NCI-H1436 treated with DMSO at 0.1 percent for 48 hours (cell line): ENCODE data around the gene DDX20.
A peak's percentile ranks its signal among the peaks of the same experiment; 100 is the strongest.

Experiments used
- DNase-seq: peaks from one replicate; lab custom pipeline; 2025; lab: John Stamatoyannopoulos, UW

DDX20 gene

DNA sequence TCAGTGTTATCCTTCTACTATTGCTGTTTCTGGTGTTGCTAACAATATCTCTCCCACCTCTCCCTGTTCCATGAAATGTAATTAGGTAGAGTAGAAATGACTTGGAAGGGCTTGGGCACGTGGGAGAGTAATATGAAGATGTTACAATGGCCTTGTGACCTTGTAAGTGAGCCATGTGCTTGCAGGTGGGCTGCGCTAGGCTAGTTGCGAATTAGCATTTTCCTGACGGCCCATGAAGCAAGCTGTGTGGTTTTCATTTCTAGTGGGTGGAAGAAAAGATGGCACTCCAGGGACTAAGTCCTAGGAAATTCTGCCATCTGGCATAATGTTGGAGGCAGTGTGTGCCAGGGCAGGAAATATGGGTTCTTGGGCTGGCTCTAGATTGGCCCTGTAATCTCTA, 7.8 kb upstream of the DDX20 start:
- DNase-seq = no peak

DNA sequence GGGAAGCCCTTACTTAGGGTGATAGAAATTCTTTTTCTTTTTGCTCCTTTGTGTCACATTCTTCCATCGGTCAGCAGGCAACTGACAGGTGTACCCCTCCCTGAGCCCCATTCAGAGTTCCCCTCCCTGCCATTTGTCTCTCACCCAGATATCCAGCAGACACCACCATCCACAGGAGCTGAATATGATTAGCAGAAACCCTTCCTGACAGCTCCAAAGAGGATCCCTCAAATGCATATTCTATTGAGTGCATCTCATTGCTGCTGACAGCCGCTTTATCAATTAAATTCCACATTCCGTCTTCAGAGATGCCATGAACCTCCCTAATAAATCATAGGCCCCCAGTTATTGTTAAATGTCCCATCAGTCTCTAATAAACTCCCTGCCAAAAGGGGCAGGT, 6.1 kb upstream of the DDX20 start:
- no peak for DNase-seq

DNA sequence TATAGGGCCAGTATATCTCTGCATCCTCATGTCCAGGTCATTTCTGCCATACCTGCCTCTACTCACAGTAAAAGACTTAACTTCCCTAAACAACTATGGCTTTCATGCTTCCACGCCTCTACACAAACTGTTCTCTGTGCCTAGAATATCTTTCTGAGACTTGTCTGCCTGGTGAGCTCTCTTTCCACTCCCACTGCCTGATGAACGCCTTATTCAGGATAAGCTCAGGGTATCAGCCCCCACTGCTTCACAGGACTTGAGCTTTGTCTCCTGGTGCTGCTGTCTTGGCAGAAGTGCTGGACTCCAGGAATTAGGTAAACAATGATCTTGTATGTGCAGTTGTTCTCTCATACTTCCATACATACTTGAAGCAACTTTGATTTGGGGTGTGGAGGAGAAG, 4.8 kb upstream of the DDX20 start:
- no peak for DNase-seq

DNA sequence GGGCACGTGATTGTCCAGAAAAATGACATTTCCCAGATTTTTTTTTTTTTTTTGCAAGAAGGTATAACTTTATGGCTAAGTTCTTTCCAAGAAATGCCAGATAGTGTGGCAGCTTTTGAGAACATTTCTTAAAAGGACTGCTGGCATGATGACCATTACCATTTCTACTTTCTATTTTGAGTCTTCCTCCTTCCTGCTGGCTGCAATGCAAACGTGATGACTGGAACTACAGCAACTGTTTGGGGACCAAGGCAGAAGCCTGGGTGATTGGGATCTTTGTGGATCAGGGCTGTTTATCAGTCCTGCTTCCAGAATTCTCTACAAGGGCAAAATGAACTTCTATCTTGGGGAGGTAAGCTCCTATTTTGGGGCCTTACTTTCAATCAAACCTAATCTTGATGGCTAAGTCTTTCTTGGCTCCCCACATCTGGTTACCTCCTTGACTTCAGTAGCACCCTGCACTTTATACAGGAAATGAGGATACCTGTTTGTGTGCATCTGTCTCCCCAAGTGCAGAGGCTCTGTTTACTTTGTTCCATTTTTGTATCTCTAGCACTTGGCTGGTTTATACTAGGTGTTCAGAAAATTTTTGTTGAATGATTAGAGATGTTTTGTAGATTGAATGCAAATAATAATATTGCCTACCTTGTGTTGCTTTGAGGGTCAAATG, 3.7 kb upstream of the DDX20 start:
- DNase-seq = no peak

DNA sequence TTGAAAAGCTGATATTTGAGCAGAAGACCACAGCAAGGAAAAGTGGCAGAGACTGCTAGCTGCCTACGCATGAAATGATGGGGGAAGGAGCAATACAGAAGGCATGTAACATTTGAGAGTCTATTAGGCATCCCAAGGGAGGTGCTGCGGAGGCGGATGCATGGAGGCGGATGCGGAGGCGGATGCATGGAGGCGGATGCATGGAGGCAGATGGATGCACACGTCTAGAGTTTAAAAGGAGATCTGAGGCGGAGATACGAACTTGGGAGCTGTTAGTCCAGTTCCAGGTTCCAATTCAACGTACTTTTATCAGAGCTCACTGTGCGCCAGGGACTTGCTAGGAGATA, 744 bp upstream of the DDX20 start:
- DNase-seq = peak; percentile 55

DNA sequence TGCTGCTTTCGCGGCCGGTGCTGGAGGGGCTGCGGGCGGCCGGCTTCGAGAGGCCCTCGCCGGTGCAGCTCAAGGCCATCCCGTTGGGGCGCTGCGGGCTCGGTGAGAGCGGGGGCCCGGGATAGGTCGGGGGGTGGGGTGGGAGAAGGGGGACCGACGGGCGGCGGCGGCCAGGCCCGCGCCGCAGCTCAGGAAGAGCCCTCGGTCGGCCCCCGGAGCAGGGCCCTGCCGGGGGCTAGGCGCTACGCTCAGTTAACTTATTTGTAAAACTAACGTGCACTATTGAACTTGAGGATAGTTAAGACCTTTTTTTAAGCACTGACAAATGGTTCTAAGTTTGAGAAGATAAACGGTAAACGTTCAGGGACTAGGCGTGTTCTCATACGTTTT, 418 bp downstream of the DDX20 start:
- DNase-seq = no peak

DNA sequence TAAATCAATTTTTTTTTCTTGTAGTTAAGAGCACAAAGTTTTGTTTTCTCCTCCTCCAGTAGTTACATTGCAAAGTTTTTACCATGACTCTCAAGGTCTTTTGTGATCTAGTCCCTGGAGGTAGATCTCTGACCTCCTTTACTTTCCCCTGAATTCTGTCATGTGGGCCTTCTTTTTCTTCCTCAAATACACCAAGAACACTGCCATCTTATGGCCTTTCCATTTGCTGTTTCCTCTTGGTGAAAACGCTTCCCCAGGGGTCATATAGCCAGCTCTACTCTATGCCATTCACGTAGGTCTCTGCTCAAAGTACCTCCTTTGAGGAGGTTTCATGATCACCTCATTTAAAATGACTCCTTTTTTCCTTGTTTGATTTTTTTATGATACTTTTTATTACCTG, 2.7 kb downstream of the DDX20 start:
- DNase-seq = no peak

DNA sequence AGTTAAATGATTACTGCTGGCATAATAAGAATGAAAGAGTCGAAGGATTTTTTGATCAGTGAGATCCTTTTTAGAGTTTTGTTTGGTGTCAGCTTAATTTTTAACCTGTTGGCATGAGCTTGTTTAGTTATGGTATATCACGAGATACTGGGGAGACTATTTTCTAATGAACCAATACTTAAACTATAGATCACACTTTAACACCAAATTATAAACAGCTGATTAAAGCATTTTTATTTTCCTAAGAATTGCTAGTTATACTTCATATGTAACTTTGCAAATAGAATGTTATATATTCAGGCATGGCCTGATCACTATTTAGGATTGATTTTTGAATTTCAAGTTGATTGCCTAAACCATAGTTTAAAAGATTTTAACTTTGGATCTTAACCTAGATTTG, 6.0 kb downstream of the DDX20 start:
- no peak for DNase-seq

DNA sequence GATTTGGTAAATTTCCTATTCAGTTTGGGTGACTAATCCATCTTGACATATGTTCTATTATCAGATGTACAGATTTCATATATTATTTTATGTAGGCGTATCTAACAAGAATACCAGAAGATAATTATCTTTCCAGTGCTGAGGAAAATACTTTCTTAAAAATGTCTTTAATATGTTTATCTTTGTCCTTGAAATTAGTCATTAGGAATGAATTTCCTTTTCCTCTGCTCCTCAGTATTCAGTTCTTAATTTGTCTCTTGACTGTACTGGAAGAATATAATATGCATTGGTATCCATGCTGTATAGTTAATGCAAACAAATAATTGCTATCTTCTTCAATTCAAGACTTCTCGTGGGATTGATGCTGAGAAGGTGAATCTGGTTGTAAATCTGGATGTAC, 6.6 kb downstream of the DDX20 start:
- no peak for DNase-seq

DNA sequence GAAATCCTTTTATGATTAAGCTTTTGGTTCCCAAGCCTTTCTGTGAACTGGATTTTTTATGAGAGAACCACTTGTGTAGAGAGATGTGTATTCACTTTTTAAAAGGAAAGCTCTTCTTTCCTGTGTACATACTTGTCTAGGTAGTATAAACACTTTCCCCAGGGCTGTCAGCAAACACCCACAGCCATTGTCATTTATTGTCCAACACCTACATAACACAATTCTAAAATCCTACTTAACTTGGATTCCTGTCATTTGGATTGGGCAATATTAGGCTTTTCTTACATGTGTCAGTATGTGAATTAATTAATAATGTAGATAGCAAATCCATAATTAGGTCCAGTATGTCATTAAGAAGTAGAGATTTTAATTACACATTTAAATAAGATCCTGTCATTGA, 12.3 kb downstream of the DDX20 start:
- no peak for DNase-seq

DNA sequence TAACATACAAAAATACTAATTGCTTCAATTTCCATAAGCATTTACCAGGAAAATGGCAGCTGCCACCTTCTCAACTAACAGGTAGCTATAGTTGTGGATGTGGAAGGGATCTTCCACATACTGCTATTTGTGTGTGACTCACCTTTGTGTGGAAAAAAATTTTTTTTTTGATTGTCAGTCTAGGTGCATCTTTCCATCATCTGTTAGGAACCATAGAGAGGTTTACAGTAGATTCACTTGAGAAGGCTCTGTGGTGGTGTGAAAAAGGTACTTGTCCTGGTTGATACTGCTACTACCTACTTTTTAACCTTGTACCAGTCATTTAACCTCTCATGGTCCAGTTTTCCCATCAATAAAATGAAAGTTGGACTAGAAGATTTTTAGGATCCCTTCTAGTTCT, 12.9 kb downstream of the DDX20 start:
- DNase-seq = no peak

DNA sequence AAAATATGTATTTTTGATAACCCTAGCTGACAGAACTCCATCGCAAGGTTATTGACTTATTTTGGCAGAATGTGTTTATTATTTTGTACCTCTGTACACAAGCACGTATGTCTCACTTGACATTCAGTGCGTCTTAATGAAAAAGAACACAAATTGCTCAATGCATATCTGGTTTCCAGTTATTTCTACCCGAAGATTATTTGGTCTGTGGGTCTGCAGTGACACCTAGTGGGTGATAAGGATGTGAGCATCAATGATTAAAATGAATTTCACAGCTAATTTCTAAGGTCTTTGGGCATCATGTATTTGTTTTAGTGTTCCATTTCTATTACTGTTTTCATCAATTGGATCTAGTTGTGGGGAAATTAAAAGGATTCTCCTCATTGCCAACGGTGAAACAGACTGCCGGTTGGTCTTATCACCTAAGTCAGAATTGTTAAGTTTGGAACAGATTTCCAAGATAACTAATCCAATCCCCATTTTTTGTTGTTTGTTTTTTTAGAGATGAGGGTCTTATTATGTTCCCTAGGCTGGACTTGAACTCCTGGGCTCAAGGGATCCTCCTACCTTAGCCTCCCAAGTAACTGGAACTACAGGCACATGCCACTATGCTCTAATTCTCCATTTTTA, 13.9 kb downstream of the DDX20 start:
- no peak for DNase-seq

DNA sequence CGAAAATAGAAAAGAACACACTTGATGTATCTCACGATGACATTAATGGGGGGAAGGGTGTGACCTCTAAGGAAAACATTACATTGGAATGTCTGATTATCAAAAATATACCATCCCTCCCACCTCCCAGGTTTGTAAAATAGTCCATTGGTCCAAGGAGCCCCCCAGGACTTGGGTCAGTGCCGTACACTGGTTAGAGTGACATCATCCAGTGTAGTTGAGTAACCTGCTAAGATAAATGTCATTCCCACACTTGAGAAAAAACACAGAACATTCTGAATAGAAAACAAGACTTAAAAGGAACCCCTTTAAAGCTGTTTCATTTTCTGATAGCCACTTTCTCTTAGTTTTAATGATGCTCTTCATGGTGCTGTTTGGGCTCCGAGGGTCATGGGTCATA, 15.2 kb downstream of the DDX20 start:
- no peak for DNase-seq

DNA sequence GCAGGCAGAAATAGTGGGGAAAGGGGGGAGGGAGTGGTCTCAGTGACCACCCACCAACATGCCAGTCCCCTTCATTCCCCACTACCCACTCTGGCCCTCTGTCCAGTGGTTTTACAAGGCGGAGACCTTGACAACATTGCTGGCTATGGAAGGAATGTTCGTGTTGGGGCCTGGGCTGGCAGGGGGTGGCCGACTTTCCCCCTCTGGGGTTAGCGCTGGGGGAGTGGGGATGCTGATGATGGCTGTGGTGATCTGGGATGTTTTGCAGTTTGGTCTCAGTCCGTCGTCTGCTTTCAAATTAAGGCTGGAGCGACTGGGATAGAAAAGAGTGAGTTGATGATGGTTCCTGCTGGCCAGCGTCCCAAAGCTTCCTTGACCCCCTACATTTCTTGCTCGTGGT, 20.3 kb downstream of the DDX20 start:
- DNase-seq = no peak

DNA sequence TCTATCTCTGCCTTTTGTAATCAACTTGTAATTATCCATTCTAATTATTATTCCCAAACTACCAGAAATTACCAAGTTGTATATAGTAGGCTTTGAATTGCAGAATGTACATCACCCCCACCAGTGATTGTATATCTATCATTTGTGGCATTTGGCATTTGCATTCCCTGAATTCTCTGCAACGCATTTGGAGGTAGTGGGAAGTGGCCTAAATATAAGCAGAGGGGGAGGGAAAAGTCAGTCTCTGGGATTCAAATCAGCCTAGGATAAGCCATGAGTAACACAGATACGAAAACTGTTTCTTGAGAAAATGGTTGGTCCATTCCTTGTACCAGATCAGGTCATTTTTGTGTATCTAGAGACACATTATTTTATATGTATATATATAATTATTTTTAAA, 20.7 kb downstream of the DDX20 start:
- no peak for DNase-seq

DNA sequence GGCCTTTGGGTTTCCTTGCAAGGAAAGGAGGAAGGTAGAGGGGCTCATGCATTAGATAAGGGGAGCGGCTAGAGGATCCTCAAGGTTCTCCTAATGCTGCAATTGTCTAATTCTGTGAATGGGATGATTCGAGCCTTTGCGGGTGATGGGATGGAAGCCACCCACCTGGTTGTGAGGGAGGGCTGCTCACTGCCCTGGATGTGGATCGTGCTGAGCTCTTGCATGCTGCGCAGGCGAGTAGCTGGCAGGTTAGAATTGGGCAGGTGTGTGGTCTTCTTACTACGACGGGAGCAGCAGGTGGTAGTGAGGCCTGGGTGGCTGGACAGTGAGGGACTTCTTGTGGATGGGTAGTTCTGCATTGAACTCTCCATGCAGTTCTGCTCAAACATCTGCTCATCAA, 21.2 kb downstream of the DDX20 start:
- no peak for DNase-seq

DNA sequence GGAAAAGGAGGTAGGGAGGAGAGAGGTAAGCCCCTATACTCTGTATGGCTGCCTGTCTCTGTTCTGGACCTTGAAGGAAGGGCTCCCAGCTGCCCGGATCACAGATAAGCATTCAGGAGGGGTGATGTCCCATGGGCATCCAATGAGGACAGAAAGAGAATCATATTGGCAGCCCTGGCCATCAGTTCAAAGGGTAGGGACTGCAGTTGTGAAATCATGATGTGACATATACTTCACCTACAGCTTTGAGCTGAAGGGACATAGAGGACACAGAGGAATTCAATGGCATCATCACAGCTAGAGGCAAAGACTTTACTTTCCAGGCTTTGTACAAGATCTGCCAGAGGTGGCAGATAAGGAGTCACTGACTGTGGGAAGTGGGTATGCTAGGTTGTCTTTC, 21.6 kb downstream of the DDX20 start:
- no peak for DNase-seq

DNA sequence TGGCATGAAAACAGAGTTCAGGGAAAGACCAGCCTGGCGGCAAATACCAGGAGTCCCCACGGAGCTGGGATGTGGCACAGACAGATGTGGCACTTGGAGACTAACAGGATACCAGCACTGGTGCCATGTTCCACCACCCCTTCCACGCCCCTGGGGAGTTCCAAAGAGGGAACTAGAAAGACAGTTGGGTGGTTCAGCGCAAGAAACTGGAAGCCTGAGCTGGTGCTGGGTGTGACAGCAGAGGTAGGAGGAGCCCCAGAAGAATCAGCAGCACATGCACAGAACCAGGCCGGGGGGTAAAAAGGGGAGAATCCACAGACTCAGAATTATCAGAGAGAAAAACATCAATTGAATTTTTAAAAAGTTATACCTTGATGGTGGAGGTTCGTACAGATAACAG, 22.4 kb downstream of the DDX20 start:
- no peak for DNase-seq

DNA sequence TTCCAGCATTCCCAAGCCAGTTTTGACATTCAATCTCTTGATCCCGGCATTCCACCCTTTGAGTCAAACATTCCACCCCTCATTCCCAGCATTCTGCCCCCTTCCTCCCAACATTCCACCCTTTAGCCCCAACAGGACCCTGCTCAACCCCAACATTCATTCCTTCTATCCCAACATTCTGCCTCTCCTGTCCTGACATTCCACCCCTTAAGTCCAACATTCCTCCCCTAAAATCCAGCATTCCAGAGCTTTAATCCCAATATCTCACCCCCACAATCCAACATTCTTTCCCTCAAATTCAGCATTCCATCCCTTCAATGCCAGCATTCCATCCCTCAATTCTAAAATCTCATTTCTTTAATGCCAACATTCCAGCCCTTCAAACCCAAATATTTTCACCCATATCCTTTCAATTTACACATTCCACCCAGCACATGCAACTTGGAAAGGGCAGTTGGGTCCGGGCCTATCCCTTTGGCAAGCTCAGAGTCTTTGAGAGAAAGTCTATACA, 22.9 kb downstream of the DDX20 start:
- DNase-seq = no peak

DNA sequence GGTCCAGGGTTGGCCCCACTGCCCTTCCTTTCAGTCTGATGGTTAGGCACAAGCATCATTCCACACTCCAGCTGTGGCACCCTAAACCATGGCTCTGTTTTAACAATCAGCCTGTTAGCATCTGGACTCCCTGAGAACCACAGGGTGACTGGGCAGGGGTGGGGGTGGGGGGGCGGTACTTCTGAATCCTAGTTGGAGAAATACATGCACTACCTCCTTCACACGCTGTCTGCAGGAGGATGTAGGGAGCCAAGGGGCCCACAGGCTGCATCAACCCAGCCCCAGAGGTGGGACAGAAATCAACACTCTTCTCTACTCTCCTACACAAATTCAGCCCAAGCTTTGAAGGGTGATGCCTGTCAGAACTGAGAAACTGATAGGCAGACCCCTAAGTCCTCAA, 23.8 kb downstream of the DDX20 start:
- no peak for DNase-seq

DNA sequence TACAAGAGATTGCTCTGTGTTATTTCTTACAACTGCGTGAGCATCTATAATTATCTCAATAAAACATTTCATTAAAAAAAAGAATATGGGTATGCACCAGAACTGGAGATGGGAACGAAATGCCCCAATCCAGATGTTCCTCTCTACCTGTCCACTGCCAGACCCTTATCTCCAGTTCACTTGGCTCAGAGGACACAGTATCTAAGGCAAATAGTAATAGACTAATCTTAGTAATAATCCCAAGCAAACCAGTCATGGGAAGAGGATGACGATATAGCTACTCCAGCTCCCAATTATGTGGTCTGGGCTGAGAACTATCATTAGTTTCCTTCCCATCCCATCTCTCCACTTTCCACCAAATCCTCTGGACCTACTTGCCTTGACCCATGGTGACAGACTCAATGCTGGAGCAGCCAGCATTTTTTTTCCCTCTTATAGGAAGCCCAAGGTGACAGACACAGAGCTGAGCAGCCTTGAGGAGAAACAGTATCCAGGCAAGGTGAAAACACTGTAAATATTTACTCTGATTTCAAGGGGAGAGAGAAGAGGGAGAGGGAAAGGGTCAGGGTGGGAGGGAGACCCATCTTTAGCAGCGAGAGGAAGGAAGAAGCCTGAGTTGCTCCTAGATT, 28.7 kb downstream of the DDX20 start:
- no peak for DNase-seq

DNA sequence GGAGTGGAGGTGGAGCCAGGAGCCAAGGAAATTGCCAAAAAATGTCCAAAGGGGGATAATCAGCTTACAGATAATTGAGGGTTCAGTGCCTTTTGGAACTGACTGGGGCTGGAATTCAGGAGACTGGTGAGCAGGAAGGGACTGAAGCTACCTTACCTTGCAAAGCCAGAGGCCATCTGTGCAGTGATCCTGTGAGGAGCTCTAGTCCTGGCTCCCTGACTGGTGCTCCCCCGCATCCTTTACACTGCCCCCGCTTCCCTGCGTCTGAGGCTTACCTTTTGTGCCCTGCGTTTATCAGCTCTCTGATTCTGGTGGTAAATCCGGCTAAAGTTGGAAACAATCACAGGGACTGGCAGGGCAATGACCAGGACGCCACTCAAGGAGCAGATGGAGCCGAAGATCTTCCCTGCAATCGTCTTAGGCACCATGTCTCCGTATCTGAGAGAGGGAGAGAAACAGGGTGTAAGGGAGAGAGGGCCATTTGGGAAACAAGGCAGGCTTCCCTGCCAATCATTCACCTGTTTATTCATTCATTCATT, 31.0 kb downstream of the DDX20 start:
- no peak for DNase-seq

DNA sequence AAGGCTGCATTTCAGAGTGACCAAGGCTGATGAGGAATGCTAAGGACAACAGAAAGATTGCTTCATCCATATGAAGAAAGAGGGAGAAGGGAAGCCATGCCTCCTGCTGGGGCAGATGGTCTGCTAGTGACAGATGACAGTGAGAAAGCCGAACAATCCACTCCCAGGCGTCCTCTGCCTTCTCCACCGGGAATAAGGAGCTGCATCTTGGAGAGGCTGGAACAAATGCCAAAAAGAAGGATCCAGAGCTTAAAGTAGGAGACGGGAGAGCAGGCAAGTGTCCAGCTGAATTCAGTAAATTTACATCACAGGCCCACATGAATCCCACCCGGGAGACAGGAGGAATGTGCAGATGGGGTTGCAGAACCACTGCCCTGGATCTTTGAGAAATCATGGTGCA, 33.4 kb downstream of the DDX20 start:
- DNase-seq = no peak
